ENCODE measurements around the gene C22orf23. TPM values are rescaled to one million over a fixed set of nuclear protein-coding genes. Genes with fewer than 3 reads are reported as not detected.

The C22orf23 gene
- total RNA-seq, 1 experiment from 2014 or later, result 0.64 TPM

DNA sequence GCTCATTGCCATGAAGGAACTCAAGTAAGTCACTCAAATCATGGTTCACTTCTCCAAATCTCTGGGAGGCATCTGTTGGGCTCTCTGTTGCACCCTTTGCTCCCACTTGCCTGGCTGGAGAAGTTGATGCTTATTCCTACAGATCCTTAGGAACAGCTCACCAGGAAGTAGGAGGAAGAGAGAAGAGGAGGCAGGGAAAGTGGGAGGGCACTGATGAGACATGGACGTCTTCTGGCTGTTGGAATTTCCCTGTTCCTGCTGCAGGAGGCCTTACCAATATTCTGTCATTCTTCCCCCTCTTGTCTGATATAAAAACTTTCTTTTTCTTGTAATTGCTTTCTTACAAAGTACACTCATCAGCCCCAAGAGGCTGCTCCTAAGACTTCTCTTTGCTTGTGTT lies 13.7 kb upstream of the C22orf23 start:
- POLR2A ChIA-PET (ENCODE audit: low non-redundant PET), result no interaction called here
- no peak overlapping the region for H3K4me3 ChIP-seq (ENCODE audit: low read depth, low read length, poor library complexity, severe bottlenecking)
- no peaks in the 10 kb centered on the region for H3K9me3 ChIP-seq (ENCODE audit: low read depth, low read length, poor library complexity, severe bottlenecking)
- H3K36me3 ChIP-seq (ENCODE audit: insufficient read depth, low read length, poor library complexity, severe bottlenecking), result peaks cover 23% of the 10 kb centered on the region
- intact Hi-C loops (cut with micrococcal nuclease; ENCODE audit: unreplicated experiment), result no loop called here
- no peak overlapping the region for H3K27ac ChIP-seq (ENCODE audit: low read depth, low read length, poor library complexity, severe bottlenecking)
- peaks cover 5% of the 10 kb centered on the region for H3K4me1 ChIP-seq (ENCODE audit: insufficient read depth, low read length, poor library complexity, severe bottlenecking)
- DNase-seq (ENCODE audit: low spot score), result no peak
- no TSS peak for BruUV-seq (replicated peaks)
- no peak for TF ChIP-seq EZH2 (IDR thresholded peaks at IDR 0.05; ENCODE audit: borderline replicate concordance, low read depth, low read length, poor library complexity, severe bottlenecking)
- TF ChIP-seq, protein P1, sequence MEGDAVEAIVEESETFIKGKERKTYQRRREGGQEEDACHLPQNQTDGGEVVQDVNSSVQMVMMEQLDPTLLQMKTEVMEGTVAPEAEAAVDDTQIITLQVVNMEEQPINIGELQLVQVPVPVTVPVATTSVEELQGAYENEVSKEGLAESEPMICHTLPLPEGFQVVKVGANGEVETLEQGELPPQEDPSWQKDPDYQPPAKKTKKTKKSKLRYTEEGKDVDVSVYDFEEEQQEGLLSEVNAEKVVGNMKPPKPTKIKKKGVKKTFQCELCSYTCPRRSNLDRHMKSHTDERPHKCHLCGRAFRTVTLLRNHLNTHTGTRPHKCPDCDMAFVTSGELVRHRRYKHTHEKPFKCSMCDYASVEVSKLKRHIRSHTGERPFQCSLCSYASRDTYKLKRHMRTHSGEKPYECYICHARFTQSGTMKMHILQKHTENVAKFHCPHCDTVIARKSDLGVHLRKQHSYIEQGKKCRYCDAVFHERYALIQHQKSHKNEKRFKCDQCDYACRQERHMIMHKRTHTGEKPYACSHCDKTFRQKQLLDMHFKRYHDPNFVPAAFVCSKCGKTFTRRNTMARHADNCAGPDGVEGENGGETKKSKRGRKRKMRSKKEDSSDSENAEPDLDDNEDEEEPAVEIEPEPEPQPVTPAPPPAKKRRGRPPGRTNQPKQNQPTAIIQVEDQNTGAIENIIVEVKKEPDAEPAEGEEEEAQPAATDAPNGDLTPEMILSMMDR (conservative IDR thresholded peaks at IDR 0.05; ENCODE audit: low read depth, low read length), result no peak
- H3K27me3 ChIP-seq (replicated peaks; ENCODE audit: insufficient read depth, low read depth, low read length, poor library complexity), result no peaks in the 10 kb centered on the region
- CTCF ChIA-PET, result no interaction called here

DNA sequence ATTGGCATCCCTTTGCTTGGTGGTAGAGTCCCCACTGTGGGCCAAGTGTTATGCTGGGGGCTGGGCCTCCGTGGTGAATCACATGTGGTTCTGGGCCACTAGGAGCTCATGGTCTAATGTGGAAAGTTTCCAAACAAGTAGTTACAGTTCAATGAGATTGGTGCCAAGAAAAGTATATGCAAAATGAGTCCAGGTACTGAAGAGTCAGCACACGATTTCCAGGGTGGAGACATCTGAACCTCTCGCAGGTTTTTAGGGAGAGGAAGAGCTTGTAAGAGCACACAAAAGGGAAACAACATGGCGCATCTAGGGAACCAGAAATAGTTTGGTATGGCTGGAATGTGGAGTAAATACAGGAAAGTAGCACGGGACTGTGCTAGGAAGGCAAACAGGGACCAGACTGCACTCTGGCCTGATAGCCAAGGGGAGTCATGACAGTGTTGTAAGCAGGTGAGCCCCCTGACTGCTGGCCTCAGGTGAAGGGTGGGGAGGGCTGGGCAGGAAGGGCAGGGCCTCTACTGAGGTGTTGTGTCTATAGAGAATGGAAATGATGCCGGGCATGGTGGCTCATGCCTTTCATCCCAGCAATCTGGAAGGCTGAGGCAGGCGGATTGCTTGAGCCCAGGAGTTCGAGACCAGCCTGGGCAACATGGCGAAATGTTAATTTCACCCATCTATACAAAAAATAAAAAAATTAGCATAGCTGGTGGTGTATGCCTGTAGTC lies 12.7 kb upstream of the C22orf23 start:
- intact Hi-C loops (cut with micrococcal nuclease; ENCODE audit: unreplicated experiment), result loop anchor here (1.0 kb wide), 1 partner anchor 149 kb away; no protein-coding TSS in a partner anchor
- no TSS peak for BruUV-seq (replicated peaks)
- DNase-seq (ENCODE audit: low spot score), result no peak
- Histone ChIP-seq H3K9me3 (ENCODE audit: low read depth, low read length, poor library complexity, severe bottlenecking) (no peaks in the 10 kb centered on the region), H3K27me3 (replicated peaks; ENCODE audit: insufficient read depth, low read depth, low read length, poor library complexity) (no peaks in the 10 kb centered on the region), H3K27ac (ENCODE audit: low read depth, low read length, poor library complexity, severe bottlenecking) (no peak overlapping the region), H3K4me1 (ENCODE audit: insufficient read depth, low read length, poor library complexity, severe bottlenecking) (no peaks in the 10 kb centered on the region), H3K4me3 (ENCODE audit: low read depth, low read length, poor library complexity, severe bottlenecking) (no peak overlapping the region), H3K36me3 (ENCODE audit: insufficient read depth, low read length, poor library complexity, severe bottlenecking) (peaks cover 32% of the 10 kb centered on the region)
- ChIA-PET POLR2A (ENCODE audit: low non-redundant PET) (no interaction called here), CTCF (interaction anchor here (0.5 to 1.7 kb wide), 5 partner anchors 12 to 323 kb away, joined by 3 to 6 read pairs (median 3); no protein-coding TSS in a partner anchor)
- TF ChIP-seq, protein P1 (conservative IDR thresholded peaks at IDR 0.05; ENCODE audit: low read depth, low read length), result no peak
- no peak for TF ChIP-seq EZH2 (IDR thresholded peaks at IDR 0.05; ENCODE audit: borderline replicate concordance, low read depth, low read length, poor library complexity, severe bottlenecking)

DNA sequence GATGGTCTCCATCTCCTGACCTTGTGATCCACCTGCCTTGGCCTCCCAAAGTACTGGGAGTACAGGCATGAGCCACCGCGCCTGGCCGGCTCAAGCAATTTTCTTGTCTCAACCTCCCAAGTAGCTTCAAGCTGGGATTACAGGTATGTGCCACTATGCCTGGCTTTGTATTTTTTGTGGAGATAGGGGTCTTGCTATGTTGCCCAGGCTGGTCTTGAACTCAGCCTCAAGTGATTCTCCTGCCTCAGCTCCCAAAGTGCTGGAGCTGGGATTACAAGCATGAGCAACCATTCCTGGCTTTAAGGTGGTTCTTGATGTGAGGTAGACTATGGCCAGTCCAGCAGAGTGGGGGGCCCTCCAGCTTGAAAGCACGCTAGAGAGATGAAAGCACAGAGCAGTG lies 7.7 kb upstream of the C22orf23 start:
- Histone ChIP-seq H3K27me3 (replicated peaks; ENCODE audit: insufficient read depth, low read depth, low read length, poor library complexity) (no peaks in the 10 kb centered on the region), H3K36me3 (ENCODE audit: insufficient read depth, low read length, poor library complexity, severe bottlenecking) (peaks cover 61% of the 10 kb centered on the region), H3K4me3 (ENCODE audit: low read depth, low read length, poor library complexity, severe bottlenecking) (no peak overlapping the region), H3K27ac (ENCODE audit: low read depth, low read length, poor library complexity, severe bottlenecking) (no peak overlapping the region), H3K4me1 (ENCODE audit: insufficient read depth, low read length, poor library complexity, severe bottlenecking) (no peaks in the 10 kb centered on the region), H3K9me3 (ENCODE audit: low read depth, low read length, poor library complexity, severe bottlenecking) (no peaks in the 10 kb centered on the region)
- intact Hi-C loops (cut with micrococcal nuclease; ENCODE audit: unreplicated experiment), result no loop called here
- CTCF ChIA-PET, result no interaction called here
- no TSS peak for BruUV-seq (replicated peaks)
- POLR2A ChIA-PET (ENCODE audit: low non-redundant PET), result no interaction called here
- TF ChIP-seq, protein P1 (conservative IDR thresholded peaks at IDR 0.05; ENCODE audit: low read depth, low read length), result no peak
- no peak for TF ChIP-seq EZH2 (IDR thresholded peaks at IDR 0.05; ENCODE audit: borderline replicate concordance, low read depth, low read length, poor library complexity, severe bottlenecking)
- DNase-seq (ENCODE audit: low spot score), result no peak
